Liver (tissue), 9 donors: ENCODE data around the gene DAPK2. TPM values are rescaled to one million over a fixed set of nuclear protein-coding genes. Genes with fewer than 3 reads are reported as not detected.

Experiments used
- DNase-seq: peaks from one replicate; pipeline ENCODE4 v3.0.0-alpha.2; 2017; ENCODE audit warnings: low spot score
- H3K27ac ChIP-seq, 2 donors: one replicate each; pipeline ENCODE4 v1.7.0; 2013; ENCODE audit warnings: inconsistent platforms in 2 of 2, low read length in 2 of 2, control low read depth in 1 of 2, low read depth in 1 of 2, mild to moderate bottlenecking in 1 of 2
- H3K27me3 ChIP-seq, 4 donors: one replicate each; pipeline versions ENCODE4 v1.6.1 to v1.7.0; 2013; ENCODE audit warnings: low read length in 3 of 4, inconsistent platforms in 1 of 4, mild to moderate bottlenecking in 1 of 4, moderate library complexity in 1 of 4; ENCODE audit not compliant: control insufficient read depth in 4 of 4, insufficient read depth in 4 of 4
- H3K36me3 ChIP-seq, 4 donors: one replicate each; pipeline versions ENCODE4 v1.6.1 to v1.7.0; 2013; ENCODE audit warnings: low read length in 3 of 4, mild to moderate bottlenecking in 3 of 4, low read depth in 1 of 4, moderate library complexity in 1 of 4; ENCODE audit not compliant: control insufficient read depth in 4 of 4, insufficient read depth in 3 of 4
- H3K4me1 ChIP-seq, 4 donors: one replicate each; pipeline versions ENCODE4 v1.6.1 to v1.7.0; 2013; ENCODE audit warnings: low read length in 3 of 4, mild to moderate bottlenecking in 3 of 4, moderate library complexity in 1 of 4; ENCODE audit not compliant: control insufficient read depth in 4 of 4, insufficient read depth in 4 of 4
- H3K4me3 ChIP-seq, 3 donors: one replicate each; pipeline versions ENCODE4 v1.6.1 to v1.7.0; 2013; ENCODE audit warnings: low read length in 3 of 3, control low read depth in 1 of 3, low read depth in 1 of 3, mild to moderate bottlenecking in 1 of 3
- H3K9ac ChIP-seq, 2 donors: one replicate each; pipeline ENCODE4 v1.7.0; 2013; ENCODE audit warnings: low read length in 2 of 2, mild to moderate bottlenecking in 2 of 2, moderate library complexity in 2 of 2, control low read depth in 1 of 2, low read depth in 1 of 2
- H3K9me3 ChIP-seq, 4 donors: one replicate each; pipeline versions ENCODE4 v1.6.1 to v1.7.0; 2013; ENCODE audit warnings: low read length in 3 of 4; ENCODE audit not compliant: control insufficient read depth in 4 of 4
- EGR1 ChIP-seq, 2 donors: IDR thresholded peaks; 2 replicates each; pipeline ENCODE4 v1.6.1; 2016 to 2018; ENCODE audit warnings: antibody characterized with exemption in 2 of 2, low read depth in 2 of 2
- FOXA1 ChIP-seq: IDR thresholded peaks from 2 replicates; pipeline ENCODE4 v1.6.1; 2016; ENCODE audit warnings: antibody characterized with exemption
- FOXA2 ChIP-seq: IDR thresholded peaks from 2 replicates; pipeline ENCODE4 v1.6.1; 2016; ENCODE audit warnings: antibody characterized with exemption
- GABPA ChIP-seq, 2 donors: IDR thresholded peaks in 1 of 2; conservative IDR thresholded peaks in 1 of 2; 2 replicates each; pipeline ENCODE4 v1.6.1; 2016; ENCODE audit warnings: antibody characterized with exemption in 2 of 2, mild to moderate bottlenecking in 1 of 2, moderate library complexity in 1 of 2
- HNF4A ChIP-seq, 2 donors: conservative IDR thresholded peaks; 2 replicates each; pipeline ENCODE4 v1.6.1; 2016; ENCODE audit warnings: antibody characterized with exemption in 2 of 2, mild to moderate bottlenecking in 2 of 2
- JUND ChIP-seq, 2 donors: IDR thresholded peaks; 2 replicates each; pipeline ENCODE4 v1.6.1; 2016; ENCODE audit warnings: antibody characterized with exemption in 2 of 2
- MAX ChIP-seq: IDR thresholded peaks from 2 replicates; pipeline ENCODE4 v1.6.1; 2016; ENCODE audit warnings: antibody characterized with exemption
- RAD21 ChIP-seq, 2 donors: IDR thresholded peaks; 2 replicates each; pipeline ENCODE4 v1.6.1; 2016; ENCODE audit warnings: antibody characterized with exemption in 2 of 2, mild to moderate bottlenecking in 2 of 2
- RXRA ChIP-seq, 2 donors: IDR thresholded peaks; 2 replicates each; pipeline ENCODE4 v1.6.1; 2017 to 2018; ENCODE audit warnings: antibody characterized with exemption in 2 of 2, mild to moderate bottlenecking in 1 of 2
- SP1 ChIP-seq: IDR thresholded peaks from 2 replicates; pipeline ENCODE4 v1.6.1; 2018; ENCODE audit warnings: antibody characterized with exemption, mild to moderate bottlenecking
- TAF1 ChIP-seq: conservative IDR thresholded peaks from 2 replicates; pipeline ENCODE4 v1.6.1; 2016; ENCODE audit warnings: antibody characterized with exemption, mild to moderate bottlenecking
- YY1 ChIP-seq: IDR thresholded peaks from 2 replicates; pipeline ENCODE4 v1.6.1; 2016; ENCODE audit warnings: antibody characterized with exemption, mild to moderate bottlenecking
- ZBTB33 ChIP-seq: IDR thresholded peaks from 2 replicates; pipeline ENCODE4 v1.6.1; 2016; ENCODE audit warnings: antibody characterized with exemption
- WGBS: extraction: QIAGEN DNeasy Blood & Tissue Kit; methylation state at CpG from one replicate; pipeline ENCODE4 v1.1.7; 2013; 5-methylcytosine and 5-hydroxymethylcytosine counted together
- polyA plus RNA-seq, 2 donors: library from polyadenylated mRNA; stranded (reverse) in 1 of 2; unstranded in 1 of 2; fragments of 200-250 nt in 1 of 2; fragments of >200 nt in 1 of 2; fragmentation: Nextera tagmentation in 1 of 2; extraction: Ambion mirVana in 1 of 2; gene quantifications; one replicate each; pipeline versions ENCODE4 v1.2.1 to v1.2.3, GENCODE V29; 2013 to 2015
- total RNA-seq, 2 donors: library from RNA; depleted of rRNA; stranded (reverse); fragments of >200 nt; gene quantifications; one replicate each; pipeline ENCODE4 v1.2.3, GENCODE V29; 2014
- TF ChIP-seq, protein P1 (sequence below): fragments of 150-350 bp; IDR thresholded peaks from 2 replicates; pipeline ENCODE4 v1.5.1; 2017; ENCODE audit warnings: improper control_type of control experiment, low read depth, low read length; ENCODE audit not compliant: missing input control
- TF ChIP-seq, protein P2 (sequence below): IDR thresholded peaks from 2 replicates; pipeline ENCODE4 v1.6.1; 2016; ENCODE audit warnings: antibody characterized with exemption
- donor health status: healthy.
- donor health status: healthy.
- donor health status: healthy.
- donor health status: healthy.
- donor health status: healthy.

Gene DAPK2
- total and polyA plus RNA-seq, 4 donors = 1.0 to 3.6 (median 1.1) TPM

DNA sequence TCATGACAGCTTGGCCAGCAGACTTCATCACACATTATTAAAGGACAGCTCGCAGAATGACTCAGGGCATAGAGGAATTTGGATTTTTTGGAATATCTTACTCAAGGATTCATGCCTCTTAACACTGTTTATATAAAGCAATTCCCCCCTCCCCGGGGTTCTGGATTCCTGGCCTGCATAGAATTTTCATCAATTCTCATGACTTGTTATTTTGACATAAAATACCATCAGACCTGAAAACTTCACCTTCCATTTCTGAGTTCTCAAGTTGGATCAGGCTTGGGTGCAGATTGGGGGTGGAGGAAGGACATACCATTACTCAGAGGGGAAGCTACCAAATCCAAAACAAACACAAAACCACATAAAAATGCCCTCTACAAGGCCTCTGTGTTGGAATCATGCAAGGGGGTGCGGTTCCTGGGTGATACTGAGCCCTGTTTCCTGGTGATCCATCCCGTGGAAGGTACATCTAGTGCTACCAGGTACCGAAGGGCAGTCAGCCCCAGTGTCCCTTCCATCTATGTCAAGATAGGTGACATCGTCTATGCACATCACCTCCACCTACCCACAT is 95.3 kb downstream of the DAPK2 start:
- Histone ChIP-seq H3K27me3 (no peaks in the 10 kb centered on the region), H3K27ac (no peak overlapping the region), H3K9ac (no peak overlapping the region), H3K36me3 (no peaks in the 10 kb centered on the region), H3K4me3 (no peak overlapping the region), H3K9me3 (no peaks in the 10 kb centered on the region), H3K4me1 (no peaks in the 10 kb centered on the region)
- DNase-seq = no peak
- TF ChIP-seq, protein P1, sequence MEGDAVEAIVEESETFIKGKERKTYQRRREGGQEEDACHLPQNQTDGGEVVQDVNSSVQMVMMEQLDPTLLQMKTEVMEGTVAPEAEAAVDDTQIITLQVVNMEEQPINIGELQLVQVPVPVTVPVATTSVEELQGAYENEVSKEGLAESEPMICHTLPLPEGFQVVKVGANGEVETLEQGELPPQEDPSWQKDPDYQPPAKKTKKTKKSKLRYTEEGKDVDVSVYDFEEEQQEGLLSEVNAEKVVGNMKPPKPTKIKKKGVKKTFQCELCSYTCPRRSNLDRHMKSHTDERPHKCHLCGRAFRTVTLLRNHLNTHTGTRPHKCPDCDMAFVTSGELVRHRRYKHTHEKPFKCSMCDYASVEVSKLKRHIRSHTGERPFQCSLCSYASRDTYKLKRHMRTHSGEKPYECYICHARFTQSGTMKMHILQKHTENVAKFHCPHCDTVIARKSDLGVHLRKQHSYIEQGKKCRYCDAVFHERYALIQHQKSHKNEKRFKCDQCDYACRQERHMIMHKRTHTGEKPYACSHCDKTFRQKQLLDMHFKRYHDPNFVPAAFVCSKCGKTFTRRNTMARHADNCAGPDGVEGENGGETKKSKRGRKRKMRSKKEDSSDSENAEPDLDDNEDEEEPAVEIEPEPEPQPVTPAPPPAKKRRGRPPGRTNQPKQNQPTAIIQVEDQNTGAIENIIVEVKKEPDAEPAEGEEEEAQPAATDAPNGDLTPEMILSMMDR = no peak
- TF ChIP-seq GABPA (IDR thresholded peaks at IDR 0.05 in 1 of 2, conservative IDR thresholded peaks at IDR 0.05 in 1 of 2) = no peak
- no peak for TF ChIP-seq MAX
- TF ChIP-seq JUND (IDR thresholded peaks at IDR 0.05) = no peak
- no peak for TF ChIP-seq EGR1 (IDR thresholded peaks at IDR 0.05; ENCODE audit: low read depth in 2 of 2)
- TF ChIP-seq HNF4A (conservative IDR thresholded peaks at IDR 0.05) = no peak
- no peak for TF ChIP-seq FOXA1
- no peak for TF ChIP-seq ZBTB33
- TF ChIP-seq SP1 = no peak
- no peak for TF ChIP-seq YY1
- no peak for TF ChIP-seq TAF1
- WGBS = 94% methylated on average over 6 of the region's 6 CpGs

DNA sequence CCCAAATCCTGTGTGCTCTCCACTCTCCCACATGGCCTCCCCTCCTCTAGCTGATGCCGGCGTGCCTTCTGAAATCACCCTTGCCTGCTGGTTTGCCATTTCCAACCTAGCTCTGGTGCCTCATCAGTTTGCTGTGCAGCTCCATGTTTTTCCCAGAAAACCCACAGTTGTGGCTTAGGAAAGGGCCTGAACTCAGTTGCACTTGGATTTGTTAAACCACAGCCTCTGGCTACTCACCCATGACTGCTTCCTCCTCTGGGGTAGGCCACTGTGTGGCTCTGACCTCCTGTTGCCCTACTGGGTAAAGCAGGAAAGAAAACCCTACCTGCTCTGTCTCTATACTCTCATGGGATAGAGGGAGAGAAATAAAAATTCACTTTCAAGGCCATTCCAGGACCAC is 97.3 kb downstream of the DAPK2 start:
- Histone ChIP-seq H3K9ac (no peak overlapping the region), H3K36me3 (no peaks in the 10 kb centered on the region), H3K27me3 (no peaks in the 10 kb centered on the region), H3K4me3 (no peak overlapping the region), H3K27ac (no peak overlapping the region), H3K9me3 (no peaks in the 10 kb centered on the region), H3K4me1 (peaks cover 0 to 3% (median 1%) of the 10 kb centered on the region in 4 donors)
- DNase-seq = no peak
- WGBS = 97% methylated on average over 2 of the region's 2 CpGs
- TF ChIP-seq EGR1 (IDR thresholded peaks at IDR 0.05; ENCODE audit: low read depth in 2 of 2) (no peak), RAD21 (IDR thresholded peaks at IDR 0.05) (no peak), FOXA2 (no peak), RXRA (IDR thresholded peaks at IDR 0.05) (no peak), HNF4A (conservative IDR thresholded peaks at IDR 0.05) (no peak)
- TF ChIP-seq, protein P2, sequence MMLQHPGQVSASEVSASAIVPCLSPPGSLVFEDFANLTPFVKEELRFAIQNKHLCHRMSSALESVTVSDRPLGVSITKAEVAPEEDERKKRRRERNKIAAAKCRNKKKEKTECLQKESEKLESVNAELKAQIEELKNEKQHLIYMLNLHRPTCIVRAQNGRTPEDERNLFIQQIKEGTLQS = no peak

DNA sequence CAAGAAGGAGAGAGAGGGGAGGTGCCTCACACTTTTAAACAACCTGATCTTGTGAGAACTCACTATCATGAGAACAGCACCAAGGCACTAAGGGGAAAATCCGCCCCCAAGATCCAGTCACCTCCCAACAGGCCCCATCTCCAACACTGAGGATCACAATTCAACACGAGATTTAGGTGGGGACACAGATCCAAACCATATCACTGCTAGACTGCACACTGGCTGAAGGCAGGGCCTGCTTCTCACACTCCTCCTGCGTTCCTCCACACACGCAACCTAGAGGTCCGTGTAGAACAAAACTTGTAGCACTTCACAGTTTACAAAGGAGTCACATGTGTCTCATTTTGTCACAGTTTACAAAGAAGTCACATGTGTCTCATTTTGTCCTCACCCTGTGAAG is 97.8 kb downstream of the DAPK2 start:
- Histone ChIP-seq H3K27ac (no peak overlapping the region), H3K4me3 (no peak overlapping the region), H3K9me3 (no peaks in the 10 kb centered on the region), H3K4me1 (peaks cover 0 to 3% (median 1%) of the 10 kb centered on the region in 4 donors), H3K36me3 (no peaks in the 10 kb centered on the region), H3K9ac (no peak overlapping the region), H3K27me3 (no peaks in the 10 kb centered on the region)
- DNase-seq = no peak
- 94% methylated on average over 5 of the region's 5 CpGs for WGBS
- TF ChIP-seq RAD21 (IDR thresholded peaks at IDR 0.05) (no peak), FOXA1 (no peak)
